ENCODE data around the gene ASTN2.
"Not testable (repeated sequence)": the region's sequence is repeated elsewhere in the genome, so short reads cannot be mapped to it uniquely, and the experiment has no call there.

Gene ASTN2

GRCh38 chr9:116897201-116897600 lies 517.7 kb downstream of the ASTN2 start:
- DNase-seq (ENCODE audit: extremely low read depth in 1 of 2, low read depth in 1 of 2) = no peak

GRCh38 chr9:116895961-116896360 lies 518.9 kb downstream of the ASTN2 start:
- no peak for DNase-seq (ENCODE audit: extremely low read depth in 1 of 2, low read depth in 1 of 2)

GRCh38 chr9:116891424-116891823 lies 523.4 kb downstream of the ASTN2 start:
- no peak for DNase-seq (ENCODE audit: extremely low read depth in 1 of 2, low read depth in 1 of 2)

DNA sequence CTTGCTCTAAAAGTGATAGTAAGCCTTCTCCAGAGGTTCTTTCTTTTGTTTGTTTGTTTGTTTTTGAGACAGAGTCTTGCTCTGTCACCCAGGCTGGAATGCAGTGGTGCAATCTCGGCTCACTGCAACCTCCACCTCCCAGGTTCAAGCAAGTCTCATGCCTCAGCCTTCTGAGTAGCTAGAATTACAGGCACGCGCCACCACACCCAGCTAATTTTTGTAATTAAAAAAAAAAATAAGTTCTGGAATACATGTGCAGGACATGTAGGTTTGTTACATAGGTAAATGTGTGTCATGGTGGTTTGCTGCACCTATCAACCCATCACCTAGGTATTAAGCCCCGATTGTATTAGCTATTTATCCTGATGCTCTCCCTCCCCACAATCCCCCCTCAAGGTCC lies 526.4 kb downstream of the ASTN2 start:
- not testable (repeated sequence) for DNase-seq (ENCODE audit: extremely low read depth in 1 of 2, low read depth in 1 of 2)

DNA sequence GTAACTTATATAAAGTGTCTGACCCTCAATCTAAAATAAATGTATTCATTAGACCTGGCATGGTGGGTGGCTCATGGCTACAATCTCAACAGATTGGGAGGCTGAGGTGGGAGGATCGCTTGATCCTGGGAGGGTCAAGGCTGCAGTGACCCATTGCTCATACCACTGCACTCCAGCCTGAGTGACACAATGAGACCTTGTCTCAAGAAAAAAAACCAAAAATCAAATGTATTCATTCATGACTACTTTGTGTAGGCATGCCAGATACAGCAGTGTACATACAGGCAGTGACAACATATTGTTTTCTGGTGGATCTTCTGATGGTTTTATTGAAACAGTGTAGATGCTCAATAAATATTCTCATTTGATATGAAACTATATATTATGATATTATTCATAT lies 526.8 kb downstream of the ASTN2 start:
- DNase-seq (ENCODE audit: extremely low read depth in 1 of 2, low read depth in 1 of 2) = no peak

GRCh38 chr9:116883676-116884075 lies 531.2 kb downstream of the ASTN2 start:
- no peak for DNase-seq (ENCODE audit: extremely low read depth in 1 of 2, low read depth in 1 of 2)

DNA sequence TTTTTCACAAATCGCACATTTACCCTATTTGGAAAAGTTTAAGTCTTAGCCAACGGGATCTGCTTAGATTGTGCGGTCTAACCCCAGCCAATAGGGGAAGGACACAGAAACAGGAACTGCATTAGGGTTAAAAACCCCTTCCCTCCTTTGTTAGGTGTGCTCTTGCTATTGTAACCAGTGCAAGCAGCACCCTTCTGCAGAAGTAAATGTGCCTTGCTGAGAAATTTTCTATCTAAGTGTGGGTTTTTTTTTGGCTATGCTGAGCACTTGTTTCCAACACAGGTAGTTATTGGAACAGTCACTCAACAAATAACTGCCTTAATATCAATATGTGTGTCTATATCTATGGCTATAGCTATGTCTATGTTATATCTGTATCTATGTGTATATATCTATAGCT lies 537.8 kb downstream of the ASTN2 start:
- DNase-seq (ENCODE audit: extremely low read depth in 1 of 2, low read depth in 1 of 2) = no peak

- DNase-seq (ENCODE audit: extremely low read depth in 1 of 2, low read depth in 1 of 2) = no peak
Observed at GRCh38 chr9:116875576-116875975, 539.3 kb downstream of the ASTN2 start.

DNA sequence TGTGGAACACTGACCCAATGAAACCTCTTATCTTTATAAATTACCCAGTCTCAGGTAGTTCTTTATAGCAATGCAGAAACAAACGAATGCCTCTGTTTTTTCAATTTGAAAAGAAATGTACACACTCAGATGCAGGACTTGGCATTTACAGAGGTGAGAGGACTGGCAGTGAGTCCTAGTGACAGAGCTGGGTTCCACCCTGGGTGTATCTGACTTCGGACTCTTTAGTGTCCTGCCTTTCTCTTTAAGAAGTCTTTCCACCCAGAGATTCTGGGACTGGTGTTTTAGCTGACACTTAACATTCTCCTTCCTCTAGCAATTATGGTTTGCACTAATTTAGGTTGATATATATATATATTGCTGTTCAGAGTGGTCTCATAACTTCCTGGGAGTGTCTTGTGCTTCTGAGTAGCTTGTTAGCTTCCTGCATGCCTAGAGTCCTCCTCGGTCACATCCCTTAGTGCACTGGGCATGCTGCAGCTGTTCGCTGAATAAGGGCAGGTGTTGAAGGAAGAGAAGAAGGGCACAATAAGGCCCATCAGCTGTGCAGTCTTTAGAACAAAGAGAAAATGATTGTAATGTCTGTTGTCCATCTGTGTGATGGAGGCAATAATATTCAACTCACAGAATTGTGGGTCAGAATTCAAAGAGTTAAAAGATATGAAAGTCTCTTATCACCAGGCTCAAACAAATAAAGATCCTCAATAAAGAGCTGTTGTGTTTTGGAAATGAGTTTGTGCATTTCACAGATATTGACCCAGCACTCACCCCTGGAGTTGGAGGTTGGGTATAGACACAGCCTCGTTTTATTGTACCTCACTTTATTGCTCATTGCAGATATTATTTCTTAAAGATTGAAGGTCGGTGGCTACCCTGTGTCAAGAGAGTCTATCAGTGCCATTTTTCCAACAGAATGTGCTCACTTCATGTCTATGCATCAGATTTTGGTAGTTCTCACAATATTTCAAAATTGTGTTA lies 540.6 kb downstream of the ASTN2 start:
- no peak for DNase-seq (ENCODE audit: extremely low read depth in 1 of 2, low read depth in 1 of 2)

- no peak for DNase-seq (ENCODE audit: extremely low read depth in 1 of 2, low read depth in 1 of 2)
Observed at GRCh38 chr9:116873491-116873890, 541.4 kb downstream of the ASTN2 start.

DNA sequence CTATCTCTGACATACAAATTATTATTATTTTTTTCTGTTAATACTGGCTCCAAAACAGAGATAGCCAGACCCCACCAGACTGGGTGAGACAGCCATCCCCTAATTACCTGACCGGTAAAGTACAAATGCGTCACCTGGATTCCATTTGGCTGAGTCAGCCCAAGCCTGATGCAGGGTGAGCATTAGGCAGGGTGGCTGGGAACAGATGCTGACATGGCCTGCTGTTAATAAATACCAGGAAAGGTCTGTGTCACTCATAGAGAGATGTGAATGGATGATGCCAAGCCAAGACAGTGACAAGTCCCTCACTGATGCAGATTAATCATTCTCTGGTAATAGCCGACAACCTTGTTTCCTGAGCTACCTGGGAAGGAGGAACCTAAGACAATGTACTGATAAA lies 544.3 kb downstream of the ASTN2 start:
- DNase-seq (ENCODE audit: extremely low read depth in 1 of 2, low read depth in 1 of 2) = no peak

DNA sequence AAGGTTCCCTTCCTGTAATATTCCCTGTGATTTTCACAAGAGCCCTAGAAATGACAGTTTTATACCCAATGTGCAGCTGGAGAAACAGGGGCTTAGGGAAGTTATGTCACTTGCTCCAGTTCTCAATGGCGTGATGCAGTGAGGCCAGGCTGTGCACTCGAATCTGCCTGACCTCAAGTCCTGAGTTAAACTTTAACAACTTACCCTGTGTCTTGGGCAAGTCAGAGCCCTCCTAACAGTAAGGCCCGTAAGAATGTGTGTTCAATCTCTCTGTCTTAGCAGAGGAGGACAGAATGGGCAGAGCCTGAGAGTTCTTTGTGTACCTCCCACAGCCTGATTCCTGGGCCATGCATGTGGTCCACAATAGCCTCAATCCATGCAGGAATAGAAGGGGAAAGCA lies 546.7 kb downstream of the ASTN2 start:
- DNase-seq (ENCODE audit: extremely low read depth in 1 of 2, low read depth in 1 of 2) = no peak

- no peak for DNase-seq (ENCODE audit: extremely low read depth in 1 of 2, low read depth in 1 of 2)
Observed at GRCh38 chr9:116861321-116861720, 553.5 kb downstream of the ASTN2 start.

DNA sequence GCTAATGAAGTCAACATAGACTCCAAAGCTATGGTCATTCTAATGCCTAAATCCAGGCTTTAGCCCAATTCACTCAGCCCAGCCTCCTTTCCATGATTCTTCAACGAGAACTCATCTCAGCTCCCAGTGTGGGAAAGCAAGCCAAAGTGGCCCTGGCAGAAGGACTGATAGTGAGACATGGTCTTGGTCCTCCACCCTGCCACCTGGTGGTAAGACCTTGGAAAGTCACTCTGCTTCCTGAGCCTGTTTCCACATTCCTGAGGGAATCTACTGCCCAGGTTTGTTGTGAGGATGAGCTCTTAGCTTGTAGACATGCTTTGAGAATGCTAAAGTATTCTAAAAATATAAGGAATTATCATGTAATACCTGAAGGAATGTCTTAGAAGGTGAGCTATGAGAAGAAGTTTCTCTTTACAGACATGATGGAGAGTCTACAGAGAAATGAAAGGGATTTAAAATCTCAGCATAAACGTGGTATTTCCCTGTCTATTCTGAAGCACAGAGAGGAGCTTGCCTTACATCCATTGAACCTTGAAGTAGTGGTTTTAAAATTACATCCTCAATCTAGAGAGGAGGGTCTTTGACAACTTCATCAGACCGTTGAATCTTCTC lies 554.2 kb downstream of the ASTN2 start:
- DNase-seq (ENCODE audit: extremely low read depth in 1 of 2, low read depth in 1 of 2) = no peak

GRCh38 chr9:116859763-116860162 lies 555.1 kb downstream of the ASTN2 start:
- no peak for DNase-seq (ENCODE audit: extremely low read depth in 1 of 2, low read depth in 1 of 2)

GRCh38 chr9:116857321-116857720 lies 557.5 kb downstream of the ASTN2 start:
- DNase-seq (ENCODE audit: extremely low read depth in 1 of 2, low read depth in 1 of 2) = no peak

DNA sequence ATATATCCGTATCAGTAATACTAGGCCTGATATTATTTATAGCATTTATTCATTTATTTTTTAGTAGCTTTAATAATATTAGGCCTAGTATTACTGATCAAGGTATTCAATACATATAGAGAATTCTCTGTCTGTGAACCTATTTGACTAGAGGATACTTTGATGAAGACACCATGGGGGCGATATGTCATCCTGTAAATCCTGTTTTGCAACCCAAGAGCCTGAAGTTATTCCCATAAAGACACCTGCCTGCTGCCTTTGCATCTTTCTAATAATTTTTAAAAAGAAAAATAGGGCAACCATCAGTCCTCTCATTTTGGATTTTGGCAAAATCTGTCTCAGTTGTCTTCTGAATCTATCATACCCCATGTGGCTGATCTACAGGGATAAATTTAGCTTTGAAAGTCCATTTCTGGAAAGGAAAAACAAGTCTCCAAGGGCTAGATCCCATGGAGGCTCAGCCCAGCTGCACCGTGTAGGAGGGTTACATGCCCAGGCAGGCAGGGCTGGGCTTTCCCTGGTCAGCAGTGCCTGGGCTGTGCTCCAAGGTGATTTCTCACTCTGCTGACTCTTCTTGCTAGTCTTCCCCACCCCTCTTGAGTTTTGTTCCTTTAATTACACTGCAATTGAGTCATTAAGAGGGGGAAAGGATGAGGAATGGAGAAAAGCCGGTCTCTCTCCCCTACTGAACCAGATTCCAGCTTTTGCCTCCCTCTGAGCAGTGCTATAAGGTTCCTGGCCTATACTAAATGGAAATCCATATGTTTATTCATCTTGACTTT lies 558.8 kb downstream of the ASTN2 start:
- no peak for DNase-seq (ENCODE audit: extremely low read depth in 1 of 2, low read depth in 1 of 2)

DNA sequence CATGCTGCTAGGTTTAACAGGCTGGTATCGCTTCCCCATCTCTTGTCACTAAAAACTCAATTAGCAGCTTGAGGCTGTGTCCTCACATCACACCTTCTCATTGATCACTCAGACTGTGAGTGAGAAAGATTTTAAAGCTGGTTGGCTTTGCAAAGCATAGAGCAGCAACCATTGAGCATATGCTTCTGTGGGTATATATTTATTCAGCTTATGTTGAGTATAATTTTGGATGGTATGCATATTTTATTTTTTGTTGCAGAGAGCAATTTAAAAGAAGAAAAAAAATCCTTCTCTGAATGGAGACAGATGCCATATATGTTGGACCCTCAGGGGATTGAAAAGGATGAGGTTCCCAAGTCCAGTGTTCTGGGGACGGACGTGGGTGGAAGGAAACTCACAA lies 565.1 kb downstream of the ASTN2 start:
- DNase-seq (ENCODE audit: extremely low read depth in 1 of 2, low read depth in 1 of 2) = no peak

DNA sequence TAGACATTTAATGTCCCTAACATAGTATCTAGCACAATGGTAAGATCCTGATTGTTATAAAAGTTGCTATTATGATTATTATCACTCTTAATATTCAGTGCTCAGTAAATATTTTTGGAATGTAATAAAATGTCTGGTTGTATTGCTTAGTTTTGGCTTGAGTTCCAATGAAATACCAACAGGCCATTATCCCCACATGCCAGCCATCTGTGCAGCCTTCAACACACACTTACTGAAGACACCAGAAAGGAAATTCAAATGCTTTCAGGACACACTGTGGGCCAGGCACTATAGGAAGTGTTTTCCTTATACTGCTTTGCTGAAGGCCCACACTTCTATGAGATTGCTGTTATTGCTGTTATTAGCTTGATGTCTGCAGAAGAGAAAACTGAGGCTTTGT lies 570.2 kb downstream of the ASTN2 start:
- DNase-seq (ENCODE audit: extremely low read depth in 1 of 2, low read depth in 1 of 2) = no peak

DNA sequence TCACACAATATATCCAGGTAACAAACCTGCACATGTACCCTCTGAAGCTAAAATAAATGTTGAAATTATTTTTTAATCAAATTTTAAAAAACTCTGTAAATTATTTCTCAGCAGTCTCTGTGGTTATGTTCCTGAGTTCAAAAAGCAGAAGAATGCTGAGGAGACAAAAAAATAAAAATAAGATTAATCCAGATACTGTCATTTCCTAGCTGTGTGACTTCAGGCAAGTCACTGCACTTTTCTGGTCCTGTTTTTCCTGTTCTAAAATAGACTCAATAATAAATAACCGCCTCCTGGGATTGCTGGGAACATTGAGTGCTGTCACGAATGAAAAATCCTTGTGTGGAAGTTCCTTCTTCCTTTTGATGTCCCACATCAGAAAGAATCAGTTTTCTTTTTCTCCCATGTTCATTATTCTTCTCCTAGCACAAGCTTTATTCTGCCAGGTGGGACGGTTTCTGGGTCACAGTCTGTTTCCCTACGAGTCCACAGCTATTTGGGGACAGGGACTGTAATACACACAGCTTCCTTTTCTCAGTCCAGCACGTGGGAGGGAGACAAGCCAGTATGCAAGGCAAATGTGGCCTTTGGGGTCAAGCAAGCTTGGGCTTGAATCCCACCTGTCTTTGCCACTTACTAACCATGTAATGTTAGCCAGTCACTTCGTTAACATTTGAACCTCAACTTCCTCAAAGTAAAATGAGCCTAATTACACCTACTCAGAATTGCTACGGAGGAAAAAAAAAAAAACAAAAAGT lies 570.8 kb downstream of the ASTN2 start:
- no peak for DNase-seq (ENCODE audit: extremely low read depth in 1 of 2, low read depth in 1 of 2)

DNA sequence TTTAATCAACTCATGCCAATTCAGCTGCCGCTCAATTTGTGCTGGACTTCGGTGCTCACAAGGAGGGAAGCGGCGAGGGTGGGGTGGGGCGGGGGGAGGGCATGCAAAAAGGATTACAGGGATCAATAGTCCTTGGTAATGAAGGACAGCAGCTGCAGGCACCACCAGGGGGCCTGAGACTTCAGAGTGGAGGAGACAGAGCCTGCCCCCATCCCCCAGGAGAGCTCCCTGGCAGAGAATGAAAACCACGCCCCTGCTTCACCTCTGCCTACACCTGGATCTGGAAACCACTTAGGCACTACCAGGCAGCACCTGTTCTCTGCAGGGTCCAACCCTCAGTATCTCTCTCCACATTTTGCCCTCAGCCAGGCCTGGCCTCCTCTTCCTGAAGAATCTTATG lies 572.2 kb downstream of the ASTN2 start:
- DNase-seq (ENCODE audit: extremely low read depth in 1 of 2, low read depth in 1 of 2) = no peak

Measured in activated CD8-positive, alpha-beta memory T cell treated with anti-CD3 and anti-CD28 coated beads for 1 hour (primary cell).